HG03060 (cell line): ENCODE results near the gene ARHGAP19.

Source experiments
- ATAC-seq: cut with Tn5 transposase; IDR thresholded peaks from one replicate; pipeline ENCODE4 v1.9.1; 2021; ENCODE audit warnings: low read depth, moderate number of reproducible peaks; ENCODE audit not compliant: unreplicated experiment

ARHGAP19 gene

DNA sequence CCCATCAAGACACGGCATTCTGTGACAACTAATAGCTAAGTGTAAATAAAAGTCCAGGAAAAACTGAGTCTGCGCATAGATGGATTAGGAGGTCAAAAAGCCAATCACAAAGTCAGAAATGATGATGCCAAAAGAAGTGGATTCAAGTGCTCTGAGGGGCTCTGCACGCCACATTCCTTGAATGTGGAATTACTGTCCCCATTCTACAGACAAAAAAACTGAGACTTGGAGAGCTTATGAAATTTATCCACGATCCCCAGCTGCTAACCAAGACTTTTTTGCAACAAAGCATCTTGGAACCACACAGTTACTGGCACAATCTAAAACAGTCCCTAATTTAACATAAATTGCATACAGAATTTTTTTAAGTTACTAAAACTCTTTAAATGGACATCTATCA, 57.1 kb downstream of the ARHGAP19 start:
- no peak for ATAC-seq

DNA sequence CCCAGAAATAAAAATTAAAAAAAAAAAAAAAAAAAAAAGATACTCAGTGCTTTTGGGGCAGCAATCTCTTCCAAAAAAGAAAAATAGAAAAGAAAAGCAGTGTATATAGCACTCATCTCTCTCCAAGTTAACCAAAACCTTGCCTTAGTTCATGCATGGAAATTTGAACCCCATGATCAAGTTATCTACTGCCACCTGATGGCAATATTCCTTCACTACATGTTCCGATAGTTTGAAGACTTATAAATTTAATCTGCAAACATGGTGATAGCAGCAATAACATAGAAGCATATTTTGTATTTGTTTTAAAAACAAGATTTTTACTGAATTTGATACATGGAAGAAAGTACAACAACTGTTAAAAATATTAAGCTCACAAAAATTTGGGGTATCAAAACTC, 58.0 kb downstream of the ARHGAP19 start:
- no peak for ATAC-seq

DNA sequence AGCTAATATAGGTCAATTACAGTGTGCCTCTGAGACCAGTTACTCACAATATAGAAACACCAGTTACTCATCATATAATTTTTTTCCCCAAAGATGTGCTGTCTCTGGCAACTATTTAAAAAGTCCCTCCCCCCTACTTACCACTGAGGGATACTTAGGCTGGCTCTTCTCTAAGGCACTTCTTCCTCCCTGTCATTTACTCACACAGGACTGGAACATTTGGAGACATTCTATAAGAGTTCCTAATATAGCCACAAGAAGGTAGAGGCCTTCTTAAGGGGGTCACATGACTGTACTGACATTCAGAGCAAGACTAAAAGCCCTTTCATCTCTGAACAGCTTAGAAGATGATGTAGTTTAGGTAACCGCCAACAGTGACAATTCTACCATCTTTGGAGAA, 62.3 kb downstream of the ARHGAP19 start:
- ATAC-seq: no peak

DNA sequence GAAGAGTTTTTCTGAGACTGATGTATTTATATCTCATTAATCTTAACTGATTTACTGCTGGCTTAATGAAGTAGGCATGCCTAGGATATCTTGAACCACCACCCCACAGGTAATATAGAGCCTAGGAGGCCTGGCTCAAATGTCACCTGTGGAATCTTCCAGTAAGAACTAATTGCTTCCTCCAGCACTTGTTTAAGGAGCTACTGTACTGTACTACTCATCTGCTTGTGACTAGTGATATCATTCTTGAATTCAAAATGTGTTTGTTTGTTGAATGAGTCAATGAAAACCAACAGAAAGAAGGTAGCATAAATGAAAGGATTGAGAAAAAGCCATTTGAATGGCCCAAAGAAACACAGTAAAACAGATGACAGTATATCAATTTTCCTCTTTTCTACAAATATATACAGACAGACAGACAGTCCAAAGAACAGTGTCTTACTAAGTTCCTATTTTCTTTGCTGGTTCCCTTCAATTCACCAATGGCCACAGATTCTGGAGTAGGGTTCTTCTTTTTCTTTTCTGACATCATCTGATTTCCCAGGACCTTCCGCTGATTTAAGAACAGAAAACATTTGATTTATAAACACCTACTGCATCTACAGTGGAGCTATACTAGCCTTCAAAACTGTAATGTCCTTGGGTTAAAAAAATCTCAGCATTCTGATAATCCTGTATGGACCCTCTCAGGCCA, 63.0 kb downstream of the ARHGAP19 start:
- ATAC-seq: no peak

DNA sequence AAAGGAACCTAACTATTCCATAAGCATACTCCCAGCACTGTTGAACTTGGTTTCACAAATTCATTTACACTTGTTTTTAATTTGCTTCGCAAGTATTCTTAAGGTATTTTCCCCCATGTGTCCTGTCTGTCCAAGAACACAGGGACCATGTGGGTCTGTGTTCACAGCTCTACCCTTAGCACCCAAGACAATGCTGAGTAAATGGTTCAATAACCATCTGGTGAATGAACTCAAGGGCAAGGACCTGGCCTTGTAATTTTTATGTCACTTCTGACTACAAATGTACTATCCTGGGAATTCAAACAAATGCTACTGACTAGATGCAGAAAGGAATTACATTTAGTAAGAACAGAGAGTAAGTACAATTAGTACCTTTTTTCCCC, 63.7 kb downstream of the ARHGAP19 start:
- ATAC-seq: no peak

DNA sequence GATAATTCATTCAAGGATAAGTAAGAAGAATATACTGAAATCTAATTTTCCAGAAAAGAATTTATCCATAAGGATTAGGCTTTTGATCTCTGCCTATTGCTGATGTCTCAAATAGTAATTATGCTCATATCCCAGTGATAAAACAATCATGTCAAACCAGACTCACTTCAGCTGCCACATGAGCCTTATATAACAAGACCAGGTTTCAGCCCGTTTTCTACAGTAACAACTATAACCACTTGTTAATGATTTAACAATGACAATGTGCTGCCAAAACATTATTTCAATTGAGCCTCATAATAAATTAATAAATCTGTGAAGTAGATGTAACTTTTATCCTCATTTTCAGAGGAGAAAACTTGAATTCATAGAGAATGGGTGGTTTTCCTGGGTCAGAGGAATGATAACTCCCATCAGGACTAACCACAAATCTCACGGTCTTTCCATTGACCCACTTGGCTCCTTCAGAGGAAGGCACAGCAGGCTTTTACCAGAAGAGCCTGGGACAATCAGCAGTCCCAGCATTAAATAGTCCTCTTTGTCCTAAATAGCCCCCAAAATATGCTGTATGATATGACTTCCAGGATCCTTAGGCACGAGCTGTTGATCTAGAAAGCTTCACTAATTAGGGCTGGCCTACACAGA, 64.2 kb downstream of the ARHGAP19 start:
- ATAC-seq: no peak

DNA sequence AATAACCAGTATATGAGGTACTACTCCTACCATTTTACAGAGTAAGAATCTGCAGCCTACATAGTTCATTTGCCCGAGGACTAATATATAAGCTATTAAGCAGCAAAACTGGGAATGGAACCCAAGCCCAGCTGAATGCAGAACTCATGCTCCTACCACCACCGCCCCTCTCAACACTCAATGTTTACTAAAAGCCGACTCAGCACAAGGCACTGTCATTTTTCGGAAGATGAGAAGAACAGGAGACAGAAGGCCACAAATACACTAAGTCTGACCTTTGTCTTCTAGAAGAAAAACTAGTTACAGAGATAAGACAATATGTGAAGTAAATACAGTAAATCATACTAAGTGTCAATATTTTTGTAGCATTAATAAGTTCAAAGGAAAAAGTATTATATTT, 66.0 kb downstream of the ARHGAP19 start:
- ATAC-seq: no peak

DNA sequence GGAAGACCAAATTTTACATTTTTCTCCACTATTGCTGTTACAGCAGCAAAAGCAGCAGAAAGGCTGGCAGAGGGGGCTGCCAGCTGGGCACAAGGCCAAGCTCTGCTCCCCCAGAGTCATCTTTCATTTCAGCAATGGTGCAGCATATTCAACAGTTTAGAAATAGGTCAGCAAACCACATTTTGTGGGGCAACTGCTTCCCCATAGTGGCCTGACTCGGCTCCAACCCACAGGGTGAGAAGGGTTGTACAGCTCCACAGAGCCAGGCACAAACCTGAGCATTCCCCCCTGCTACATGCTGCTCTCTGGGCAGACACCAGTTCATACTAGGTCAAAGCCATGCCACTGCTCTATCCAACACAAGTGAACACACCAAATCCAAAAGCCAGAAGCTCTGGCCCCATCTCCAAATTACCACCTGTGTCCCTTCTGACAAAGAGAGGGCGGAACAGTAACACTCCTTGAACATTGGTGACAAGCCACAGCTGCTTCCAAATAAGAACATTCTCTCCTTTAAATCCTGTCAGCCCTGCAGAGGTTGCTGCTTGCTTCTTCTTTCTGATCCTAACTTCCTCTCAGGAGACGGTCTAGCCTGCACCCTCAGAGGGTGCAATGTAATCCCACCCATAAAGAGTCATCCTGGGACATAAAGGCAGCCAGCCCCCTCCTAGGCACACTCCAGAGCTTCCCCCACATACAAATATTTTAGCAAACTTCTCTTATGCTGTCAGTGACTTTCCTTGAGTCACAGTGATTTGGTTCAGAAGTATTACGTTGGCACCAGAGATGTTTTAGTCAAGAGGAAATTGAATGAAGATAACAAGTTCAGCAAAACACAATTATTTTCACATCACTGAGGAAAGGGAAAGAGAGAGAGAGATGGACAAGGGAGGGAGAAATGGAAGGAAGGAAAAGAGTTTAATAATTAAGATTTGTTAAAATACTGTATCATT, 67.7 kb downstream of the ARHGAP19 start:
- no peak for ATAC-seq

DNA sequence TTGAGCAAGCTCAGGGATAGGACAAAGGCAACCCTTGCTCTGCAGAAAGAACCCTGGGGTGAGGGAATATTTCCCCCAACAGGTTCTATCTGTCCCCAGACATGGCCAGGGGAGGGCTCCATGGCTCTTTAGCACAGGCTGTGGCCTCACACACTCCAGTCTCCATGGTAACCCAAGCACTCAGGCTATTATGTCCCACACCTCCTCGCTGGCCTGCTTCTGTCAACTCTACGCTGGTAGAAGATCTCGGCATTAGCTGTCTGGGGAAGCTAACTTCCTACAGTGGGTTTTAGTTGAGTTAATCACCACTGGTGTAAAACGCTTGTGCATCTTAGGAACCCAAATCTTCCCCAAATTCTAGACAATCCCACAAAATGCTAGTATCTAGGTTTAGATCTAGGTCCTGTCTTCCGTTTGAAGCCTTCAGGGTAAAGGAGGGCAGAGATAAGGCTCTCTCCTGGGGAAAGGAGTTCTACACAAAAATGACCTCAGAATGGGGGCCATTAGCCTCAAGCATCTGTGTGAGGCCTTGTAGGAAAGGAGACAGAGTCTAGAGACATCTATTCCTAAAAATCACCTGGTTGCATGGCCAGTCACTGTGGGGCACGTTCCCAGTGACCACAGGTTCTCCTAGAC, 70.0 kb downstream of the ARHGAP19 start:
- ATAC-seq: no peak

DNA sequence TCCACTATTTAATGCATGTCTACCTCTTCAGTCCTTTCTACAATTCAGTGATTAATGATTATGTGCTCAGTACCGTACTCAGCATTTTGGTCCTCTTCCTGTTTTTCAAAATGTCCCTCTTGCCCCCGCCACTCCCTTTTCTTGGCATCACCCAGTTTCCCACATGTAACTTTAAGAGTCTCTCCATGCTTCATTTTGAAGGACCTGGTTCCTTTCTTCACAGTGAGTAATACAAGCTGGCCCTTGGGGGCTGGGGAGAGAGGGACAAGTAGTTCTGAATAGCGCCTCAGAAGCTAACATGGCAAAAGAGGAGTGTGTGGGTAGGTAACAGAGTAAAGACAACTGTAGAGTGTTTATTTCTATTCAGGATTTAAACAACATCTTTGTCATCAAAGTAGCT, 72.1 kb downstream of the ARHGAP19 start:
- ATAC-seq: no peak

DNA sequence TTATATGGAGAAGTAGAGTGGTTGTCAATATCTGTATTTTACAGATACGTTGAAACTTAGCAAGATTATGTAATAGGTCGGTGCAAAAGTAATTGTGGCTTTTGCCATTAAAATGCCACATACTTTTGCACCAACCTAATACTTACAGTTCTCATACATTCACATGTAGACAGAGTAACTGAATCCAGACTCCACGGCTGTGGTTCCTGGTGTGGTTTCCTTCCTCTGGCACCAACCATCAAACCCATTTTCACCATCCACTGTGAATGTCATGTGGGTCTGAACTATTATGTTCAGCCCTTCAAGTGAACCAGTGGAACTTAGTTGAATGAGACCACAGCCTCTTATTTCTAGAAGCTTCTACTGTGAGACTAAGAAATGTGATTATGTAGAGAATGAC, 75.1 kb downstream of the ARHGAP19 start:
- no peak for ATAC-seq

DNA sequence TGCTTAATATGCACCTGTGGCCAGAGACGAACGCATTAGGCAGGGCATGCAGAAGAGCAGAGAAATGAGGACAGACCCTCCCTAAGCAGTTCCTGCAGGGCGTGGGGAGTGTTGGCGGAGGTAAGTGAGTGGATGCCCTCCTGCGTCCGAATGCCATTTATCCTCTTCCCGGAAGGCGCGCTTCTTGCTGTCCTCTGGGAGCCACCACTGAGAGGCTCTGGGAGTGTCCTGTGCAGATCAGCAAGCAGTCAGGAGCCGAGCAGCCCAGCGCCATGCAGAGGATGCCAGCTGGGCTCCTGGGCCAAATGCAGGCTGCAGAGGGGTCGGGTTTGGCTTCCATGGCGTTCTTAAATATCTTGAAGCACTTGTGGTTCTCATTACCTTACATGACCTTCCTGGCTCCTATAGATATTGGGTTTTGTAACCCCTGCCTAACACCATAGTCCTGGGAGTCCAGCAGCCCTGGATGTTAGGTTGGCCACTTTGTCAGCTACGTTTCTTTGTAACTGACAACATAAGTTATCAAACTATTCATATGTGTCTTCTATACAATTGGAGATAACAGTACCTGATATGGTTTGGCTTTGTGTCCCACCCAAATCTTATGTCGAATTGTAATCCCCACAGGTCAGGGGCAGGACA, 76.7 kb downstream of the ARHGAP19 start:
- no peak for ATAC-seq

DNA sequence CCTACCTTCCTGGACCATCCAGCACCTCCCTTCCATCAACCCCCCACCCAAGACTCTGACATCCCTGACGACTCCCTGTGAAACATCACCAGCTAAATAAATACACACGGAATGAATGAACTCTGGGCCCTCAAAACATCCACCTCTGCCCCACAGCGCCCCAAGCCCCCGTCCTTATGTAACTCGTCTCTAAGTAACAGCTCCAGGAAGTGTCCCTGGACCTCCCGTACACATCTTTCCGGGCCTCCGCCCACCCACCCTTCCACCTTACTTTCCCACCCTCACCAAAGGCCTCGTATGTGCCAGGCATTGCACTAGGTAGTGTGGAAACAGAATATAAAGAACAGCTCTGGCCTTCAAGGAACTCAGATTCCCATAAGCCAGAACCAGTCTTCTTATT, 79.0 kb downstream of the ARHGAP19 start:
- no peak for ATAC-seq

DNA sequence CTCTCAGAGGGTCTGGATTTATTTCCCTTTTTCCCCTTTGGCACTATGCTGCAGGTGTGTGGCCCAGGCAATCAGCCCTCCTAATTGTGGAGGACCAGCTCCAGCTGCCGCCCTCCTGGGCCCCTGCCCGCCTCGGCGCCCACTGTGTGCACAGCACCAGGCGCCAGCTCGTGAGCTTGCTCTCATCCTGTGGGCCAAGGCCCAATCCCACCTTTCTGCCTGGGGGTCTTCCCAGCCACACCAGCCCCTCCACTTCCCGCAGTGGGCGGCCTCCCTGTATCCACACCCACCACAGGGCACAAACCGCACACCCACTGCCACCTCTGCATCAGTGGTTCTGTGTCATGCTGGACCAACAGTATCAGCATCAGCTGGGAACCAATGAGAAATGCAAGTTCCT, 81.2 kb downstream of the ARHGAP19 start:
- ATAC-seq: no peak

DNA sequence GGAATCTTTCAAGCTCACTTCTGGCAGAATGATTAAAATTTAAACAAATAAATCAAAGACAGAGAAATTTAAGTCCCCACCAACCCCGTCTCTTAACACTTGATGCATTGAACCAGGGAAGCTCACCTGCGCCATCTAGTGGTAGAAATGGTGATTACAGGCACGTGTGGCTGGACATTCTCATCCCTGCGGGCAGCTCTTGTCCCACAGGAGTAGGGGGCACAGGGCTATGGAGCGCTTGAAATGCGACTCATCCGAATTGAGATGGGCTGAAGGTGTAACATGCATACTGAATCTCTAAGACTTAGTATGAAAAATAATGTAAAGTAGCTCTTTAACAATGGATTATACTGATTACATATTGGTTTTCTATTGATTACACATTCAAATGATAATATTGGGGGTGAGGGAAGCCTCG, 81.9 kb downstream of the ARHGAP19 start:
- ATAC-seq: no peak

DNA sequence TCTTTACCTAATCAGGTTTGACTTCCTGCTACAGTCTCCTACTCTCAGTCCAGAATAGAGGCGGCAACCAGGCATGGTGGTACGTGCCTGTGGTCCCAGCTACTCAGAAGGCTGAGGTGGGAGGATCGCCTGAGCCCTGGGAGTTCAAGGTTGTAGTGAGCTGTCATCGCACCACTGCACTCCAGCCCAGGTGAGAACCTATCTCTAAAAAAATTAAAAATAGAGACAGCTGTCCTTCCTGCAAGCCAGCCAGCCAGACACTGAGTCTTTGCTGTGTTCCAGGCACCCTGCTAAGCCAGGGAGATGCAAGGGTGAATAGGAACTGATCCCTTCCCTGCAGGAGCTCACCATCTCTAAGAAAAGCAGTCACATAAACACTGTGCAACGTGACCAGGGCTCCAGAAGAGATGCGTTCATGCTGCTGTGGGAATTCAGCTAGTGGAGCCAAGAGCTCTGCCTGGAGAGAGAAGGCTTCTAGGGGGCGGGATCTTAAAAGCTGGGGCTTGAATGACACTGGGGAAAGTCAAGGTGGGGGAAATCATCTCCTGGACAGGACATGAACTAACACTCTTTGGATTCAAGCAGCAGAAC, 84.6 kb downstream of the ARHGAP19 start:
- no peak for ATAC-seq

DNA sequence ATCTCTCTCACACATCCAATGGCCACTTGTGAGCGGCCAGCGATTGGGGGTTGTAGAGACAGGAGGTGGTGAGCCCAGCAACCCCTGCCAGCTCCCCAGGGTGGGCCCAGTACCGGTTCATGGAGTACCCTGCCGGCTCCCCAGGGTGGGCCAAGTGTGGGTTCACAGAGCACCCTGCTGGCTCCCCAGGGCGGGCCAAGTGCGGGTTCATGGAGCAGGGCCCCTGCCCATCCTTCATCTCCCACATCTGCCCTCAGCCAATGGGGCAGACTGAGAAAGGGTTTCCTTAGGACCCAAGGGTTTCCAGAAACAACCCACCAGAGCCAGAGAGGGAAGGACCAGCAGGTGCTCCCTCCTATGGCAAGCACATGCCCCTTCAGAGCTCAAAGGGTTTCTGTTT, 85.3 kb downstream of the ARHGAP19 start:
- ATAC-seq: no peak

DNA sequence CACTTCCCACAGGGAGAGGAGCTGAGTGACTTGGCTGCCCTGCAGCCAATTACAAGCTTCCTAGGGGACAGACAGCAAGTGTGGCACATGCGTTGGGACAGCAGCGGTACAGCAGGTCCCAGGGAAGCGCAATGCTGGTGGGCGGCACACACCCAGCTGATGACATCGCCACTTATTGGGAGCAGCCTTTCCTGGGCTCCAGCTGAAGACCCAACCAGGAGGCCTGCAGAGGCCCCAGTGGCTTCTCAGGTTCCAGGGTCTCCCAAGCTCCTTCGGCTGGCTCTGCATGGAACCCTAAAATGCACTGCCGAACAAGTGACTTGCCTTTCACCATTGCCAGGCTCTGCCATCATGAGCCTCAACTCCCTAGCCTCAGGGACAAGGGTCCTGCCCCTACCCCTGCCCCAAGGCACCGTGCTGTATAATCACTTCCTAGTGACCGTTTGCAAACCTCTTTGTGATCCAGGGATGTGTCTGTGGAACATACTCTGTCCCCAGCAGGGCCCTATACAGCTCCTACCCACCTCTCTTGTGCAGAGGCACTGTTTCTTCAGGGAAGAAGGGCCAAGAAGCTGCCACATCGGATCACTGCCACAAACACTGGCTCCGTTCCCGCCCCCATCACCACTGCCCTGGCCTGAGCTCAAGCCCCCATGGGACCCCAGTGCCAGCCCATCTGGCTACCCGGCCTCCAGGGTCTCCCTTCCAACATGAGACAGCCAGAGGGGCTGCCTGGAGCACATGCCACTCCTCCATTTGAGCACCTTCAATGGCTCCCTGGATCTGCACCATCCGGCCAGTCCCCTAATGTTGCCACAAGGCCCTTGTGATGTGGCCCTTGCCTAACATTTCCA, 87.4 kb downstream of the ARHGAP19 start:
- ATAC-seq: no peak

DNA sequence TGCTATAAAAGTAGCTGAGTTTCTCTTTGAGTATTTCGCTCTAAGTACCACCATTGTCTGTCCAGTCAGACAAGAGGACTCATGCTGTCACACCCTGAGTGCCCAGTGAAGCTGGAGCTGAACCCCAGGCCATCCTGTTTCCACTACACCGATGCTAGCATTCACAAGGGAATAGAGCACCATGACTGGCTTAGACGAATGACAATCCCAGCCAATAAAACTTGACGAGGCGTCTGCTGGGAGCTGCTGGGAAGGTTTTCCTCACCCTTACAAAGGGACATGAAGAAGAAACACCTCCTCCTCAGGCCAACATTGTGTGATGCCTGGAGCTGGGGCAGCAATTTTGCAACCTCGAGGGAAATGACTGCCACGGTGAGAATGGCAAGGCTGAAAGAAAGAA, 89.2 kb downstream of the ARHGAP19 start:
- ATAC-seq: no peak
